Activated CD4-positive, alpha-beta T cell treated with anti-CD3 and anti-CD28 coated beads, Interleukin-10, Interleukin-2, amounts not matched to agents 100 ng/mL and 50 ng/mL, durations not matched to agents 16 hours and 8 hours (primary cell): ENCODE data around the gene FOXF2.
"Not testable (repeated sequence)": the region's sequence is repeated elsewhere in the genome, so short reads cannot be mapped to it uniquely, and the experiment has no call there.

Experiments
- DNase-seq: peaks from one replicate; pipeline ENCODE4 v3.0.0-alpha.2; 2020

Gene FOXF2

GRCh38 chr6:1389369-1390132, at the start of gene FOXF2:
FOXF2 (plus strand) TSS chr6:1389576; CDS start chr6:1389948, 372 bp downstream.
- DNase-seq: no peak

GRCh38 chr6:1346101-1346500, 43.3 kb upstream of the FOXF2 start:
- DNase-seq: no peak

- DNase-seq: no peak
Observed at GRCh38 chr6:1346558-1347091, 42.8 kb upstream of the FOXF2 start.

- DNase-seq: no peak
Observed at GRCh38 chr6:1347161-1347560, 42.2 kb upstream of the FOXF2 start.

- DNase-seq: no peak
Observed at GRCh38 chr6:1348675-1349074, 40.7 kb upstream of the FOXF2 start.

GRCh38 chr6:1349655-1350054, 39.7 kb upstream of the FOXF2 start:
- DNase-seq: no peak

GRCh38 chr6:1351381-1352008, 37.9 kb upstream of the FOXF2 start:
- no peak for DNase-seq

- DNase-seq: not testable (repeated sequence)
Observed at GRCh38 chr6:1355068-1355467, 34.3 kb upstream of the FOXF2 start.

GRCh38 chr6:1361717-1362116, 27.7 kb upstream of the FOXF2 start:
- DNase-seq: not testable (repeated sequence)

GRCh38 chr6:1362643-1363042, 26.7 kb upstream of the FOXF2 start:
- no peak for DNase-seq

- no peak for DNase-seq
Observed at GRCh38 chr6:1363298-1363697, 26.1 kb upstream of the FOXF2 start.

GRCh38 chr6:1363729-1364572, 25.4 kb upstream of the FOXF2 start:
- DNase-seq: no peak

GRCh38 chr6:1364791-1365190, 24.6 kb upstream of the FOXF2 start:
- DNase-seq: no peak

GRCh38 chr6:1365686-1366085, 23.7 kb upstream of the FOXF2 start:
- no peak for DNase-seq

- DNase-seq: no peak
Observed at GRCh38 chr6:1367771-1368170, 21.6 kb upstream of the FOXF2 start.

GRCh38 chr6:1368940-1369339, 20.4 kb upstream of the FOXF2 start:
- DNase-seq: no peak

- DNase-seq: not testable (repeated sequence)
Observed at GRCh38 chr6:1369695-1370094, 19.7 kb upstream of the FOXF2 start.

GRCh38 chr6:1371933-1372332, 17.4 kb upstream of the FOXF2 start:
- no peak for DNase-seq

- no peak for DNase-seq
Observed at GRCh38 chr6:1372690-1373089, 16.7 kb upstream of the FOXF2 start.

GRCh38 chr6:1376653-1377052, 12.7 kb upstream of the FOXF2 start:
- no peak for DNase-seq

GRCh38 chr6:1377526-1377925, 11.8 kb upstream of the FOXF2 start:
- DNase-seq: no peak

GRCh38 chr6:1378065-1379016, 11.0 kb upstream of the FOXF2 start:
- DNase-seq: no peak
